K562 (cell line): Measurements from ENCODE around the gene TRPM4. TPM values are rescaled to one million over a fixed set of nuclear protein-coding genes. Genes with fewer than 3 reads are reported as not detected.

Experiments
- ATF7 ChIP-seq: fragments of 450-650 bp; IDR thresholded peaks from 2 replicates; pipeline ENCODE4 v1.7.1; 2014; ENCODE audit warnings: mild to moderate bottlenecking, moderate library complexity
- COPS2 ChIP-seq: fragments of 450-650 bp; conservative IDR thresholded peaks from 2 replicates; pipeline ENCODE4 v1.6.1; 2016; ENCODE audit warnings: mild to moderate bottlenecking, moderate library complexity
- CREB5 ChIP-seq: fragments of 250-450 bp; sonication (Bioruptor Pico); IDR thresholded peaks from 2 replicates; pipeline ENCODE4 v1.5.0; 2020; ENCODE audit warnings: mild to moderate bottlenecking
- E2F4 ChIP-seq: sonication (generic); formaldehyde crosslinking; IDR thresholded peaks from 2 replicates; pipeline ENCODE4 v1.8.0; 2022; ENCODE audit warnings: mild to moderate bottlenecking, low read depth, missing genetic modification reagents
- FOXM1 ChIP-seq, 2 experiments: fragments of 450-650 bp in 1 of 2; sonication (generic) in 1 of 2; formaldehyde crosslinking in 1 of 2; IDR thresholded peaks; 2 replicates each; pipeline versions ENCODE4 v1.6.1 to v1.9.0; 2017 to 2022; ENCODE audit warnings: low read depth in 2 of 2, mild to moderate bottlenecking in 2 of 2, missing genetic modification reagents in 1 of 2, moderate library complexity in 1 of 2
- GABPA ChIP-seq: fragments of 200-800 bp; sonication (Bioruptor generic); conservative IDR thresholded peaks from 2 replicates; pipeline ENCODE4 v1.6.1; 2016; ENCODE audit warnings: low read depth, missing genetic modification characterization, missing compliant biosample characterization
- HDAC1 ChIP-seq, 2 experiments: fragments of 450-650 bp; IDR thresholded peaks; 2 replicates each; pipeline ENCODE4 v1.6.1; 2016 to 2017; ENCODE audit warnings: inconsistent platforms in 1 of 2, mild to moderate bottlenecking in 1 of 2, moderate library complexity in 1 of 2
- HNRNPH1 ChIP-seq: fragments of 200-400 bp; formaldehyde crosslinking; optimal IDR thresholded peaks from 2 replicates; pipeline ENCODE3; 2017; ENCODE audit warnings: low read depth, mild to moderate bottlenecking, low read length, moderate library complexity
- ILK ChIP-seq: fragments of 450-650 bp; IDR thresholded peaks from 2 replicates; pipeline ENCODE4 v1.6.1; 2016; ENCODE audit warnings: missing genetic modification characterization, low read depth, mild to moderate bottlenecking, missing compliant biosample characterization, moderate library complexity, borderline replicate concordance
- KLF6 ChIP-seq: fragments of 250-450 bp; sonication (Bioruptor Pico); IDR thresholded peaks from 2 replicates; pipeline ENCODE4 v1.4.0; 2020; ENCODE audit warnings: mild to moderate bottlenecking, moderate library complexity, borderline replicate concordance
- L3MBTL2 ChIP-seq: fragments of 450-650 bp; IDR thresholded peaks from 2 replicates; pipeline ENCODE4 v1.6.1; 2016; ENCODE audit warnings: mild to moderate bottlenecking, moderate library complexity
- MLLT1 ChIP-seq, 2 experiments: fragments of 450-650 bp; IDR thresholded peaks; 2 replicates each; pipeline ENCODE4 v1.6.1; 2016
- MTA1 ChIP-seq: fragments of 450-650 bp; IDR thresholded peaks from 2 replicates; pipeline ENCODE4 v1.6.1; 2017; ENCODE audit warnings: borderline replicate concordance
- PHF8 ChIP-seq: fragments of 200-600 bp; sonication (generic); IDR thresholded peaks from 2 replicates; pipeline ENCODE4 v1.6.1; 2012; ENCODE audit warnings: mixed run types, mild to moderate bottlenecking, inconsistent platforms, low read length, moderate library complexity, borderline replicate concordance
- RAD51 ChIP-seq: fragments of 450-650 bp; IDR thresholded peaks from 2 replicates; pipeline ENCODE4 v1.7.1; 2016; ENCODE audit warnings: low read depth, mild to moderate bottlenecking, borderline replicate concordance
- SRF ChIP-seq, 2 experiments: fragments of 250-450, 450-650 bp in 1 of 2; sonication (Bioruptor Pico) in 1 of 2; sonication (generic) in 1 of 2; formaldehyde crosslinking; IDR thresholded peaks; 2 replicates each; pipeline versions ENCODE4 v1.5.0 to v1.5.1; 2020 to 2022; ENCODE audit warnings: mild to moderate bottlenecking in 1 of 2, missing genetic modification reagents in 1 of 2
- TAF7 ChIP-seq: fragments of 450-650 bp; IDR thresholded peaks from 2 replicates; pipeline ENCODE4 v1.6.1; 2016; ENCODE audit warnings: missing genetic modification characterization, missing compliant biosample characterization
- UBTF ChIP-seq, 2 experiments: IDR thresholded peaks; 2 replicates each; pipeline ENCODE4 v1.6.1; 2012; ENCODE audit warnings: improper control_type of control experiment in 2 of 2, low read depth in 2 of 2, low read length in 2 of 2, borderline replicate concordance in 1 of 2
- VEZF1 ChIP-seq: fragments of 200-800 bp; sonication (Bioruptor generic); IDR thresholded peaks from 2 replicates; pipeline ENCODE4 v1.6.1; 2017; ENCODE audit warnings: missing genetic modification characterization, missing compliant biosample characterization
- ZNF583 ChIP-seq: fragments of 250-450 bp; sonication (Bioruptor Pico); IDR thresholded peaks from 2 replicates; pipeline ENCODE4 v1.4.0; 2020
- ZNF584 ChIP-seq: fragments of 200-800 bp; sonication (Bioruptor generic); IDR thresholded peaks from 2 replicates; pipeline ENCODE4 v1.6.1; 2016; ENCODE audit warnings: low read depth, mild to moderate bottlenecking, missing genetic modification characterization, missing compliant biosample characterization
- polyA plus RNA-seq, 8 experiments: library from polyadenylated mRNA; depleted of rRNA in 4 of 8; stranded (reverse) in 5 of 8; unstranded in 3 of 8; fragments of >200 nt; fragmentation: Nextera tagmentation in 2 of 8; fragmentation: Illumina TruSeq in 1 of 8; extraction: Ambion mirVana in 2 of 8; extraction: Trizol in 1 of 8; gene quantifications; 2 replicates each; pipeline versions ENCODE4 v1.2.1 to v1.2.3, GENCODE V29; 2011 to 2014; ENCODE audit warnings: inconsistent platforms in 1 of 8, missing spikeins in 1 of 8
- total RNA-seq, 7 experiments: library from RNA; depleted of rRNA in 6 of 7; stranded (reverse); fragments of >200 nt in 6 of 7; fragmentation: Illumina TruSeq in 2 of 7; extraction: Trizol in 2 of 7; gene quantifications; 2 replicates each; pipeline versions ENCODE4 v1.2.1 to v1.2.3, GENCODE V29; 2011 to 2021; ENCODE audit warnings: low replicate concordance in 1 of 7

TRPM4 gene
- total and polyA plus RNA-seq, 9 of the 15 experiments (the other 6 are each of a cell fraction or from before 2014, with no cell fraction given) = 6.5 to 45.4 (median 15.2) TPM

GRCh38 chr19:49129238-49129583 is 28.4 kb upstream of the TRPM4 start (continued):
- TF ChIP-seq UBTF (IDR thresholded peaks at IDR 0.05; ENCODE audit: borderline replicate concordance in 1 of 2, low read depth in 2 of 2, low read length in 2 of 2) = no peak
- TF ChIP-seq MTA1 = no peak
- no peak for TF ChIP-seq KLF6 (CRISPR knock-in tag)
- no peak for TF ChIP-seq RAD51
- TF ChIP-seq SRF (CRISPR knock-in tag; IDR thresholded peaks at IDR 0.05) = no peak
- no peak for TF ChIP-seq GABPA (tag)
- no peak for TF ChIP-seq ZNF584 (CRISPR knock-in tag)
- TF ChIP-seq ZNF583 = no peak
- no peak for TF ChIP-seq HNRNPH1
- TF ChIP-seq ATF7 = 0 out of 2 replicates have a peak, but pooled peaks have one; percentile 24
- peak; percentile 63; the same call in 1 of the 2 replicates for TF ChIP-seq PHF8
- no peak for TF ChIP-seq E2F4 (CRISPR knock-in tag)
- TF ChIP-seq ILK = no peak
- peak; percentile 37; the same call in 1 of the 2 replicates for TF ChIP-seq VEZF1 (CRISPR knock-in tag)
- TF ChIP-seq MLLT1 (IDR thresholded peaks at IDR 0.05) = 0 out of 4 replicates have a peak, but pooled peaks of 1 of the 2 experiments have one; percentile 2
- TF ChIP-seq HDAC1 (IDR thresholded peaks at IDR 0.05) = peak in 1 of 2 experiments; percentile 71; a peak in 1 of 4 replicates
- peak; percentile 79 for TF ChIP-seq L3MBTL2
- no peak for TF ChIP-seq TAF7 (tag)
- no peak for TF ChIP-seq CREB5 (CRISPR knock-in tag)
- TF ChIP-seq COPS2 = no peak
- TF ChIP-seq FOXM1 (IDR thresholded peaks at IDR 0.05; ENCODE audit: low read depth) = no peak
- no peak for TF ChIP-seq FOXM1 (CRISPR knock-in tag; IDR thresholded peaks at IDR 0.05; ENCODE audit: low read depth)
